ENCODE results near the gene BRSK2.

DNA sequence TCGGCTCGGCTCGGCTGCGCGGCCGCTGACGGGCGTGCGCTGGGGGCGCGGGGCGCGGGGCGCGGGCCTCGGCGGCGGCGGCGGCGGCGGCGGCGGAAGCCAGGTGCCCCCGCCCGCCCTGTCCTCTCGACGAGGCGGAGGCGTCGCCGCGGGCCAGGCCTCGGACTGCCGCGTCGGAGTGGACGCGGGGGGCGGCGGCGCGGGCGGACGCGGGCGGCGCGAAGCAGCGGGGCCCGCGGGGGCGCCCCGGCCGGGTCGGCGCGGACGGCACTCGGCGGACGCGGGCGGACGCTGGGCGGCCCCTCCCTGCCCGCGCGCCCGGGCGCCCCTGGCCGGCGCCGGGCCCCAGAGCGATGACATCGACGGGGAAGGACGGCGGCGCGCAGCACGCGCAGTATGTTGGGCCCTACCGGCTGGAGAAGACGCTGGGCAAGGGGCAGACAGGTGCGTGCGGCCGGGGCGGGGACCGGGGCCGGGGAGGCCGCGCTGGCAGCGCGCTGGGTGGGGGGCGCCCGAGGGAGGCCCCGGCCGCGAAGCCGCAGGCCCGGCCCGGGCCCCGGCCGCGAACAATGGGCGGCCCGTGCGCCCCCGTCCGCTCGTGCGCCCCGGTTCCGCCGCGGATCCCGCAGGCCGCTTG, at the start of gene BRSK2:
- TF ChIP-seq CTCF (IDR thresholded peaks at IDR 0.05; ENCODE audit: poor library complexity) (no peak), EZH2phosphoT487 (IDR thresholded peaks at IDR 0.05; ENCODE audit: low read depth, severe bottlenecking, unreplicated experiment) (no peak)
